Trophoblast cell (in vitro differentiated cells and primary cell): ENCODE measurements around the gene TNS1.

Experiments
- DNase-seq, 2 donors: peaks; one replicate each; pipeline ENCODE4 v3.0.0-alpha.2; 2016
- H2AFZ ChIP-seq: 2 replicates; pipeline ENCODE4 v1.6.1; 2013; ENCODE audit warnings: low read length, moderate library complexity, mild to moderate bottlenecking; ENCODE audit not compliant: insufficient read depth, poor library complexity
- H2AK5ac ChIP-seq: 2 replicates; pipeline ENCODE4 v1.6.1; 2013; ENCODE audit warnings: mild to moderate bottlenecking, low read length
- H2BK120ac ChIP-seq: 2 replicates; pipeline ENCODE4 v1.6.1; 2013; ENCODE audit warnings: low read length, mild to moderate bottlenecking, moderate library complexity; ENCODE audit not compliant: insufficient read depth, poor library complexity
- H2BK12ac ChIP-seq: 2 replicates; pipeline ENCODE4 v1.6.1; 2013; ENCODE audit warnings: mild to moderate bottlenecking, low read length, moderate library complexity
- H2BK5ac ChIP-seq: 2 replicates; pipeline ENCODE4 v1.6.1; 2013; ENCODE audit warnings: low read length, low read depth, moderate library complexity, mild to moderate bottlenecking; ENCODE audit not compliant: poor library complexity
- H3K14ac ChIP-seq: 2 replicates; pipeline ENCODE4 v1.6.1; 2013; ENCODE audit warnings: mild to moderate bottlenecking, low read length
- H3K18ac ChIP-seq: 2 replicates; pipeline ENCODE4 v1.6.1; 2013; ENCODE audit warnings: mild to moderate bottlenecking, low read length
- H3K23ac ChIP-seq: 2 replicates; pipeline ENCODE4 v1.6.1; 2013; ENCODE audit warnings: low read length
- H3K27ac ChIP-seq: 2 replicates; pipeline ENCODE4 v1.5.1; 2013; ENCODE audit warnings: low read depth, mild to moderate bottlenecking, inconsistent platforms, low read length, moderate library complexity
- H3K27me3 ChIP-seq: 2 replicates; pipeline ENCODE4 v1.6.1; 2013; ENCODE audit warnings: inconsistent platforms, mild to moderate bottlenecking, low read length, moderate library complexity; ENCODE audit not compliant: insufficient read depth
- H3K36me3 ChIP-seq, 2 experiments: 1 replicate in 1 of 2; 2 replicates in 1 of 2; pipeline ENCODE4 v1.6.1; 2013; ENCODE audit warnings: low read length in 2 of 2, mild to moderate bottlenecking in 2 of 2, moderate library complexity in 1 of 2; ENCODE audit not compliant: insufficient read depth in 2 of 2, control insufficient read depth in 1 of 2
- H3K4ac ChIP-seq: 2 replicates; pipeline ENCODE4 v1.6.1; 2013; ENCODE audit warnings: low read depth, mild to moderate bottlenecking, low read length, moderate library complexity
- H3K4me1 ChIP-seq, 2 experiments: 1 replicate in 1 of 2; 2 replicates in 1 of 2; pipeline ENCODE4 v1.6.1; 2013; ENCODE audit warnings: low read length in 2 of 2, mild to moderate bottlenecking in 2 of 2, moderate library complexity in 1 of 2; ENCODE audit not compliant: insufficient read depth in 2 of 2, control insufficient read depth in 1 of 2
- H3K4me2 ChIP-seq: 2 replicates; pipeline ENCODE4 v1.6.1; 2013; ENCODE audit warnings: inconsistent platforms, mild to moderate bottlenecking, low read length, moderate library complexity
- H3K4me3 ChIP-seq: 2 replicates; pipeline ENCODE4 v1.5.1; 2013; ENCODE audit warnings: mild to moderate bottlenecking, low read depth, low read length, inconsistent platforms
- H3K79me1 ChIP-seq: one replicate; pipeline ENCODE4 v1.6.1; 2013; ENCODE audit warnings: low read length
- H3K79me2 ChIP-seq: 2 replicates; pipeline ENCODE4 v1.6.1; 2013; ENCODE audit warnings: low read length, mild to moderate bottlenecking; ENCODE audit not compliant: control insufficient read depth, insufficient read depth, poor library complexity
- H3K9ac ChIP-seq: 2 replicates; pipeline ENCODE4 v1.6.1; 2013; ENCODE audit warnings: mild to moderate bottlenecking, low read length
- H3K9me3 ChIP-seq: 2 replicates; pipeline ENCODE4 v1.6.1; 2013; ENCODE audit warnings: low read depth, mild to moderate bottlenecking, control low read depth, inconsistent platforms, low read length; ENCODE audit not compliant: insufficient read depth
- H4K12ac ChIP-seq: 2 replicates; pipeline ENCODE4 v1.6.1; 2013; ENCODE audit warnings: low read depth, mild to moderate bottlenecking, low read length, moderate library complexity
- H4K8ac ChIP-seq: 2 replicates; pipeline ENCODE4 v1.6.1; 2013; ENCODE audit warnings: low read depth, mild to moderate bottlenecking, low read length, moderate library complexity
- H4K91ac ChIP-seq: one replicate; pipeline ENCODE4 v1.6.1; 2013; ENCODE audit warnings: low read depth, mild to moderate bottlenecking, low read length, moderate library complexity
- WGBS: extraction: QIAGEN DNeasy Blood & Tissue Kit; methylation state at CpG from one replicate; pipeline ENCODE4 v1.1.7; 2013; ENCODE audit warnings: missing lambda C conversion rate; ENCODE audit not compliant: insufficient read length, insufficient coverage; ENCODE audit errors: extremely low coverage; 5-methylcytosine and 5-hydroxymethylcytosine counted together

TNS1 gene

GRCh38 chr2:217794133-217794986, 208.4 kb downstream of the TNS1 start:
- Histone ChIP-seq H3K27ac (no peak overlapping the region), H2AK5ac (no peak overlapping the region), H3K4ac (no peak overlapping the region), H3K79me2 (no peaks in the 10 kb centered on the region), H3K23ac (no peak overlapping the region), H3K36me3 (no peaks in the 10 kb centered on the region), H3K9ac (peak overlapping the region; percentile 37), H2BK12ac (no peak overlapping the region), H2AFZ (no peak overlapping the region), H3K14ac (no peak overlapping the region), H2BK120ac (no peak overlapping the region), H4K12ac (no peak overlapping the region), H3K27me3 (no peaks in the 10 kb centered on the region), H3K9me3 (peaks cover 4% of the 10 kb centered on the region), H2BK5ac (no peak overlapping the region), H3K4me3 (peak overlapping the region; percentile 38), H3K79me1 (peaks cover 4% of the 10 kb centered on the region), H3K18ac (no peak overlapping the region), H3K4me2 (peak overlapping the region; percentile 5), H4K8ac (no peak overlapping the region), H4K91ac (no peak overlapping the region), H3K4me1 (peaks cover 22 to 28% of the 10 kb centered on the region in 2 experiments)
- DNase-seq, result peak; percentile 69 to 72
- no CpG with 5 or more reads among the region's 13 CpGs for WGBS

GRCh38 chr2:217793566-217794132, 209.1 kb downstream of the TNS1 start:
- Histone ChIP-seq H3K27me3 (no peaks in the 10 kb centered on the region), H2BK5ac (no peak overlapping the region), H3K9ac (no peak overlapping the region), H2BK120ac (no peak overlapping the region), H3K27ac (no peak overlapping the region), H3K4ac (no peak overlapping the region), H3K23ac (no peak overlapping the region), H3K4me3 (no peak overlapping the region), H3K9me3 (peaks cover 4% of the 10 kb centered on the region), H4K12ac (no peak overlapping the region), H3K79me1 (peaks cover 4% of the 10 kb centered on the region), H3K79me2 (no peaks in the 10 kb centered on the region), H2AFZ (no peak overlapping the region), H2AK5ac (no peak overlapping the region), H3K36me3 (no peaks in the 10 kb centered on the region), H2BK12ac (no peak overlapping the region), H4K8ac (no peak overlapping the region), H3K4me1 (peaks cover 22 to 28% of the 10 kb centered on the region in 2 experiments), H4K91ac (no peak overlapping the region), H3K4me2 (no peak overlapping the region), H3K14ac (no peak overlapping the region), H3K18ac (no peak overlapping the region)
- no peak for DNase-seq
- no CpG with 5 or more reads among the region's 8 CpGs for WGBS

- Histone ChIP-seq H3K27ac (no peak overlapping the region), H3K18ac (no peak overlapping the region), H3K9ac (no peak overlapping the region), H2AFZ (no peak overlapping the region), H3K27me3 (no peaks in the 10 kb centered on the region), H3K14ac (no peak overlapping the region), H2AK5ac (no peak overlapping the region), H4K91ac (no peak overlapping the region), H4K12ac (no peak overlapping the region), H2BK5ac (no peak overlapping the region), H4K8ac (no peak overlapping the region), H3K4me1 (peaks cover 22 to 28% of the 10 kb centered on the region in 2 experiments), H3K4me3 (no peak overlapping the region), H2BK12ac (no peak overlapping the region), H3K79me1 (peaks cover 4% of the 10 kb centered on the region), H3K36me3 (no peaks in the 10 kb centered on the region), H3K9me3 (peaks cover 4% of the 10 kb centered on the region), H3K4ac (no peak overlapping the region), H3K23ac (no peak overlapping the region), H3K4me2 (no peak overlapping the region), H2BK120ac (no peak overlapping the region), H3K79me2 (no peaks in the 10 kb centered on the region)
- no CpG with 5 or more reads among the region's 5 CpGs for WGBS
- DNase-seq, result no peak
Observed at GRCh38 chr2:217792626-217793527, 209.9 kb downstream of the TNS1 start.

- H2BK12ac ChIP-seq, result no peak overlapping the region
- H2BK120ac ChIP-seq, result no peak overlapping the region
- no peak overlapping the region for H4K12ac ChIP-seq
- no peak overlapping the region for H2AK5ac ChIP-seq
- H3K36me3 ChIP-seq, result no peaks in the 10 kb centered on the region
- no peak for DNase-seq
- H3K79me2 ChIP-seq, result no peaks in the 10 kb centered on the region
- no peak overlapping the region for H4K8ac ChIP-seq
- H4K91ac ChIP-seq, result no peak overlapping the region
- H3K9me3 ChIP-seq, result peaks cover 10% of the 10 kb centered on the region
- no peak overlapping the region for H3K4ac ChIP-seq
- H3K9ac ChIP-seq, result no peak overlapping the region
- no peaks in the 10 kb centered on the region for H3K27me3 ChIP-seq
- H3K18ac ChIP-seq, result no peak overlapping the region
- H3K23ac ChIP-seq, result no peak overlapping the region
- peaks cover 22 to 28% of the 10 kb centered on the region in 2 experiments for H3K4me1 ChIP-seq
- H2BK5ac ChIP-seq, result no peak overlapping the region
- H3K27ac ChIP-seq, result no peak overlapping the region
- H3K4me2 ChIP-seq, result no peak overlapping the region
- H3K14ac ChIP-seq, result no peak overlapping the region
- H3K79me1 ChIP-seq, result peaks cover 4% of the 10 kb centered on the region
- H2AFZ ChIP-seq, result no peak overlapping the region
- WGBS, result no CpG with 5 or more reads among the region's 2 CpGs
- no peak overlapping the region for H3K4me3 ChIP-seq
Observed at GRCh38 chr2:217791551-217791950, 211.2 kb downstream of the TNS1 start.
